SK-N-MC (cell line): ENCODE results near the gene MYD88.

Experiments used
- EZH2 ChIP-seq: fragments of 200-600 bp; sonication (generic); IDR thresholded peaks from one replicate; pipeline ENCODE4 v1.6.1; 2017; ENCODE audit warnings: antibody characterized with exemption
- POLR2AphosphoS5 ChIP-seq: IDR thresholded peaks from 2 replicates; pipeline ENCODE4 v1.6.1; 2012; ENCODE audit warnings: mild to moderate bottlenecking, low read depth, low read length, borderline replicate concordance

DNA sequence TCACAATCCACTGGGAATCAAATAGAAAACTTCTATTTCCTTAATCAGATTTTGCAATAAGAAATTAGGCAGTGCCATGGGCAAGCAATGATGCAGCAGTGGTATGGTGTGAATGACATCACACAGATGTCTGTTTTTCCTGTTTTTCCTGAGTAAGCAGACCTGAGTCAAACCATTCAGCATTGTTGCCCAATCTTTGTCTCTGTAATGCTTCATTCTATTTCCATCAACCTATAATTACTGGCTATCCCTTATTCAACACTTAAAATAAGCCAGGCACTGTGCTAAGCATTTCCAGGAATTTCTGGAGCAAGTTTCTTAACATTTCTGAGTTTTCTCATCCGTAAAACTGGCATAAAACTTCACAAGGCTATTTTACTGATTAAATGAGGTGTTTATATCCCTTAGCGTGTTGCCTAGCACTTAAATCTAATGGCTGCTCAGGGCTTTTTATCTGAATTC, 15.6 kb downstream of the MYD88 start:
- TF ChIP-seq POLR2AphosphoS5: no peak
- no peak for TF ChIP-seq EZH2
